Heart left ventricle (tissue), 16 donors: ENCODE results near the gene SLK. TPM values are rescaled to one million over a fixed set of nuclear protein-coding genes. Genes with fewer than 3 reads are reported as not detected.

Experiments
- ATAC-seq, 4 donors: fragments of 200-7000 bp; cut with Tn5 transposase; one replicate each; pipeline ENCODE4 v1.9.1; 2020 to 2022; ENCODE audit warnings: moderate library complexity in 4 of 4, mild to moderate bottlenecking in 3 of 4, moderate number of reproducible peaks in 1 of 4
- DNase-seq, 5 donors: peaks; one replicate each; pipeline ENCODE4 v3.0.0-alpha.2; 2020
- H3K27ac ChIP-seq, 12 donors: fragments of 200-600 bp; sonication (generic) in 4 of 12; one replicate each; pipeline versions ENCODE4 v1.5.0 to v1.8.0; 2016 to 2022; ENCODE audit warnings: mild to moderate bottlenecking in 2 of 12
- H3K27me3 ChIP-seq, 9 donors: fragments of 200-600 bp; sonication (generic) in 2 of 9; one replicate each; pipeline versions ENCODE4 v1.5.1 to v1.8.0; 2016 to 2022; ENCODE audit warnings: mild to moderate bottlenecking in 3 of 9
- H3K36me3 ChIP-seq, 9 donors: fragments of 200-600 bp; sonication (generic) in 2 of 9; one replicate each; pipeline versions ENCODE4 v1.5.0 to v1.8.0; 2018 to 2022; ENCODE audit warnings: mild to moderate bottlenecking in 2 of 9
- H3K4me1 ChIP-seq, 12 donors: fragments of 200-600 bp; sonication (generic) in 4 of 12; one replicate each; pipeline versions ENCODE4 v1.5.0 to v1.8.0; 2016 to 2022; ENCODE audit warnings: mild to moderate bottlenecking in 3 of 12
- H3K4me3 ChIP-seq, 12 donors: fragments of 200-600 bp; sonication (generic) in 4 of 12; one replicate each; pipeline versions ENCODE4 v1.5.0 to v1.8.0; 2017 to 2022; ENCODE audit warnings: mild to moderate bottlenecking in 9 of 12, moderate library complexity in 4 of 12
- H3K9me3 ChIP-seq, 12 donors: fragments of 200-600 bp; sonication (generic) in 4 of 12; one replicate each; pipeline versions ENCODE4 v1.5.0 to v1.8.0; 2016 to 2022; ENCODE audit warnings: mild to moderate bottlenecking in 1 of 12
- POLR2A ChIP-seq, 2 donors: fragments of 450-650 bp; IDR thresholded peaks; one replicate each; pipeline ENCODE4 v1.6.1; 2017; ENCODE audit warnings: antibody characterized with exemption in 2 of 2, mild to moderate bottlenecking in 2 of 2, moderate library complexity in 2 of 2
- WGBS, 4 donors: extraction: QIAGEN DNeasy Blood & Tissue Kit in 2 of 4; methylation state at CpG; one replicate each; pipeline versions ENCODE4 v1.1.5 to v1.1.7; 2013 to 2018; 5-methylcytosine and 5-hydroxymethylcytosine counted together
- intact Hi-C, 10 donors: fragments of 100-400 bp; cut with DNase I; formaldehyde crosslinking; loops; one replicate each; pipeline versions ENCODE4 v1.11.1 to v1.14.2; 2022
- polyA plus RNA-seq, 2 donors: library from polyadenylated mRNA; stranded (reverse); fragments of 200-250 nt; gene quantifications; one replicate each; pipeline ENCODE4 v1.2.3, GENCODE V29; 2013
- total RNA-seq, 9 donors: library from RNA; depleted of rRNA in 2 of 9; stranded (reverse); fragments of >200 nt in 2 of 9; fragmentation: NEBNext Ultra II Directional in 3 of 9; extraction: Animal tissue kit (Norgen Biotek cat#: 25700) in 3 of 9; gene quantifications; one replicate each; pipeline versions ENCODE4 v1.1.0 to v1.2.4, GENCODE V29; 2016 to 2023
- TF ChIP-seq, protein P1 (sequence below), 12 donors: fragments of 200-600 bp; sonication (generic) in 4 of 12; IDR thresholded peaks; one replicate each; pipeline versions ENCODE4 v1.5.0 to v1.8.0; 2018 to 2022; ENCODE audit warnings: antibody characterized with exemption in 12 of 12, mild to moderate bottlenecking in 5 of 12
- donor health status: ischemic (EF 13 %, LVEDD 7.1; RV severe dilation, severe dysfunction).
- donor health status: healthy with polysubstance abuse.
- donor health status: DM: no; HTN: yes; CAD: no.
- donor health status: DM: no; HTN: no; CAD: no.
- donor health status: ischemic (EF 25% LVEDD 6.9; RV normal size, moderate dysfunction).
- donor health status: ischemic (EF 25% LVEDD 5.7; RV mildly dilated, moderate dysfunction).
- donor health status: healthy.
- donor health status: DM: yes; HTN: yes; CAD: no.
- donor health status: ischemic (EF 35%, LVEDD 5.7; RV mildly dilated, moderate dysfunction).
- donor health status: nonischemic (EF 11% LVEDD 7.7; RV severe dilation, severe dysfunction).
- donor health status: DM: yes; HTN: yes; CAD: no.
- donor health status: PGD.
- donor health status: ischemic (EF 29% LVEDD 5.4; RV normal size, mild dysfunction).
- donor health status: nonischemic (EF 23%, LVEDD 6.1; RV moderate dilation, normal function).

The SLK gene
- total and polyA plus RNA-seq, 11 donors: 10.0 to 57.8 (median 45.2) TPM

DNA sequence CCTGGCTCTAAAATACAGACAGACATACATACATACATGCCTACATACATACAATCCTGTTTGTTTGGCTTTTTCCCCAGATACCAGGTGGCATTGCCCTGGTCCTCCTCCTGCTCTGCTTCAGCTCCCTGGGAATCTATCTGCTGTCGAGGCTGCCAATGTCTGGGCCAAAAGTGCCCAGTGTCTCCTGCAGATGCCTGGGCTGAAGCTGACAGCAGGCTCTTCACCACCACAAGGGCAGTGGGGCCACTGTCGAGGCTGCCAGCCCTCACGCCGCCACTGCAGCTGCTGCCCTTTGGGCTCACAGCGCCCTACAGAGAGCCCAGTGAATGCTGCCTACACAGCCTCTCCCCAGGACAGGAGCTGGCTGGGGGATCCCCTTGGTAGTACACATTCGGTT, 30.9 kb upstream of the SLK start:
- no peaks in the 10 kb centered on the region for H3K36me3 ChIP-seq
- TF ChIP-seq POLR2A (IDR thresholded peaks at IDR 0.05): no peak
- TF ChIP-seq, protein P1, sequence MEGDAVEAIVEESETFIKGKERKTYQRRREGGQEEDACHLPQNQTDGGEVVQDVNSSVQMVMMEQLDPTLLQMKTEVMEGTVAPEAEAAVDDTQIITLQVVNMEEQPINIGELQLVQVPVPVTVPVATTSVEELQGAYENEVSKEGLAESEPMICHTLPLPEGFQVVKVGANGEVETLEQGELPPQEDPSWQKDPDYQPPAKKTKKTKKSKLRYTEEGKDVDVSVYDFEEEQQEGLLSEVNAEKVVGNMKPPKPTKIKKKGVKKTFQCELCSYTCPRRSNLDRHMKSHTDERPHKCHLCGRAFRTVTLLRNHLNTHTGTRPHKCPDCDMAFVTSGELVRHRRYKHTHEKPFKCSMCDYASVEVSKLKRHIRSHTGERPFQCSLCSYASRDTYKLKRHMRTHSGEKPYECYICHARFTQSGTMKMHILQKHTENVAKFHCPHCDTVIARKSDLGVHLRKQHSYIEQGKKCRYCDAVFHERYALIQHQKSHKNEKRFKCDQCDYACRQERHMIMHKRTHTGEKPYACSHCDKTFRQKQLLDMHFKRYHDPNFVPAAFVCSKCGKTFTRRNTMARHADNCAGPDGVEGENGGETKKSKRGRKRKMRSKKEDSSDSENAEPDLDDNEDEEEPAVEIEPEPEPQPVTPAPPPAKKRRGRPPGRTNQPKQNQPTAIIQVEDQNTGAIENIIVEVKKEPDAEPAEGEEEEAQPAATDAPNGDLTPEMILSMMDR (IDR thresholded peaks at IDR 0.05): no peak
- 56 to 70% (median 64%) methylated on average over 6 of the region's 6 CpGs for WGBS, 4 donors
- no peaks in the 10 kb centered on the region for H3K9me3 ChIP-seq
- peak in 1 of 5 donors; percentile 31 for DNase-seq
- H3K27ac ChIP-seq: no peak overlapping the region
- no peak overlapping the region for H3K4me3 ChIP-seq
- ATAC-seq: peak in 2 of 4 donors; percentile 24 to 63
- no peaks in the 10 kb centered on the region for H3K27me3 ChIP-seq
- peaks cover 0 to 7% (median 0%) of the 10 kb centered on the region in 12 donors for H3K4me1 ChIP-seq
- intact Hi-C loops: no loop called here

DNA sequence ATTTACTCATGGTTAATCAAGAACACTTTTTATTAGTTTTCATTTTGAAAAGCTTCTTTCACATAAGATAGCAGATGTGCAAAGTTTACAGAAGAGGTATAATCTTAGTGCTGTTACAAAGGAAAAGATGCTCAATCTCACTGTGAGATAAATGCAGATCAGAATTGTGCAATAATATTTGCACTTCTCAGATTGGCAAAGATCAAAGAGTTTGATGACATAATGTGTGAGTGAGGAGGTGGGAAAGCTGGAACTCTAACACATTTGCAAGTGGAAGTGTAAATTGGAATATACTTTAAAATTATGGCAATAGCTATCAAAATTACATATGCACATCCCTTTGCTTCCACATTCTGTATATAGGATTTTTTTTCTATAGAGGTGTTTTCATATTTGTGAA, 27.4 kb upstream of the SLK start:
- DNase-seq (no peak), ATAC-seq (no peak)
- Histone ChIP-seq H3K36me3 (no peaks in the 10 kb centered on the region), H3K9me3 (no peaks in the 10 kb centered on the region), H3K27me3 (no peaks in the 10 kb centered on the region), H3K4me1 (no peaks in the 10 kb centered on the region), H3K4me3 (no peak overlapping the region), H3K27ac (no peak overlapping the region)
- no peak for TF ChIP-seq POLR2A (IDR thresholded peaks at IDR 0.05)
- TF ChIP-seq, protein P1 (IDR thresholded peaks at IDR 0.05): no peak
- intact Hi-C loops: no loop called here

DNA sequence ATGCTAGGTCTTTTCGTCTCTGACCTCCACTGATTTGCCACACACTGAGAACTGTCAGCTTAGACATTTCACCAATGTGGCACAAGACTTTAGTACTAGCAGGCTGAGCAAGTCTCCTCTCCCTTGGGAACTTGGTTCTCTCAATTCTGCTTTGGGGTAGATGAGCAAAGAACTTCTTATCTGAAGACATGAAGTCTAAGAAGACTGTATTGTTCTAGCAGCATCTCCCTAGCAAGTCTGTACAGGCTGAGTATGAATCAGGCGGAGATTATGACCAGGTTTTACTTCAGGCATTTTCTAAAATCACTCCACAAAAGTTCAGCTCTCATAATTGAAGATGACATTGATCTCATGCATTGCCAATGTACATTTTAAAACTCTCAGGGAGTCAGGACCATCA, 25.1 kb upstream of the SLK start:
- Histone ChIP-seq H3K27ac (no peak overlapping the region), H3K36me3 (no peaks in the 10 kb centered on the region), H3K27me3 (no peaks in the 10 kb centered on the region), H3K9me3 (no peaks in the 10 kb centered on the region), H3K4me1 (no peaks in the 10 kb centered on the region), H3K4me3 (no peak overlapping the region)
- TF ChIP-seq, protein P1 (IDR thresholded peaks at IDR 0.05): no peak
- no peak for TF ChIP-seq POLR2A (IDR thresholded peaks at IDR 0.05)
- ATAC-seq (no peak), DNase-seq (no peak)
- WGBS, 4 donors: 57 to 88% (median 76%) methylated on average over 2 of the region's 2 CpGs
- intact Hi-C loops: no loop called here

DNA sequence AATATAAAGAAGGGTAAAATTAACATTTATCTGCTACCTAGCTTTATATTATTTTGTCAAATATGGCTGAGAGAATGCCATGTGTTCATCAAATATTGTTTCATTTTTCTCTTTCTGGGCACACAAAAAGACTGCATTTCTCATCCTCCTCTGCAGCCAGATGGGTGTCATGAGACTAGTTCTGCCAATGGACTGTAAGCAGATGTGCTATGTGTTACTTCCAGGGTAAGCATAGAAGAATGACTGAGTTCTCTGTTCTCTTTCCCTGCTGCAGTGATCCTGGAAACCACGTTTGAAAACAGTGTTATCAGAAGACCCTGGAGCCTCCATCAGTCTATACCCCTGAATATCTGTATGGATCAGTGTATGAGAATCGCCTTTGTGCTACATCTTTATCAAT, 24.1 kb upstream of the SLK start:
- no peak overlapping the region for H3K4me3 ChIP-seq
- 64 to 70% (median 65%) methylated on average over 2 of the region's 2 CpGs for WGBS, 4 donors
- H3K4me1 ChIP-seq: no peaks in the 10 kb centered on the region
- intact Hi-C loops: no loop called here
- DNase-seq: no peak
- no peaks in the 10 kb centered on the region for H3K27me3 ChIP-seq
- no peak for TF ChIP-seq POLR2A (IDR thresholded peaks at IDR 0.05)
- H3K27ac ChIP-seq: no peak overlapping the region
- ATAC-seq: no peak
- no peaks in the 10 kb centered on the region for H3K36me3 ChIP-seq
- H3K9me3 ChIP-seq: no peaks in the 10 kb centered on the region

DNA sequence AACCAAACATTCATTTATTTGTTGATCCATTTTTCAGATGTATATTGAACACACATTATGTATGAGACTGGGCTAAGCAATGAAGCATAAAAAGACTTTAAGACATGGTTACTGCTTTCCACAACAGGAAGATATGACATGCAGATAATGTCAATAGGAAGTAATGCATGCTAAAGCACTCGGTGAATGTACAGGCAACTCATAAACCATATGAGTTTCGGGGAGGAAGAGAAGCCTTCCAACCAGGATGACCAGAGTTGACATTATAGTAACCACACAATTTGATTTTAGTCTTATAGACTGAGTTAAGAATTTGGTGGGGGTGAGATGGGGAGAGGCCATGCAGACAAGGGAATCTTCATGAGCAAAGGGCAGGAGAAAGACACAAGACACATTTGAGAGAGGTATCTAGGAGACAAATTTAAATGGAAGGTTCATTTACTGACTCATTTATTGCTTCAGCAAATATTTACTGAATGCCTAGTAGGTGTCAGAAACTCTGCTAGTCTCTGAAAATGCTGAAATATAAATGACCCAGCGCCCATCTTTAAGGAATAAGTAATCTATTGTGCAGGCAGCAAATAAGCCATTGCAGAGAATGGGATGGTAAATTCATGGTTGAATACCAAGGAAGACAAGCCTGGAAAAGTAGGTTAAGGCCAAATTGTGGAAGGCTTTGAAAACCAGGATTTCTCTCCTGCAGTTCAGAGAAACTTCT, 19.0 kb upstream of the SLK start:
- no peaks in the 10 kb centered on the region for H3K27me3 ChIP-seq
- H3K4me3 ChIP-seq: no peak overlapping the region
- H3K4me1 ChIP-seq: no peaks in the 10 kb centered on the region
- intact Hi-C loops: no loop called here
- no peak for ATAC-seq
- WGBS, 4 donors: 77 to 81% (median 80%) methylated on average over 3 of the region's 3 CpGs
- no peak for DNase-seq
- no peak overlapping the region for H3K27ac ChIP-seq
- TF ChIP-seq, protein P1 (IDR thresholded peaks at IDR 0.05): no peak
- no peak for TF ChIP-seq POLR2A (IDR thresholded peaks at IDR 0.05)
- no peaks in the 10 kb centered on the region for H3K36me3 ChIP-seq
- no peaks in the 10 kb centered on the region for H3K9me3 ChIP-seq
